CD8-positive, alpha-beta memory T cell (primary cell): ENCODE measurements around the gene MAPRE2. TPM values are rescaled to one million over a fixed set of nuclear protein-coding genes. Genes with fewer than 3 reads are reported as not detected.
A peak's percentile ranks its signal among the peaks of the same experiment; 100 is the strongest.

Source experiments
- CTCF ChIA-PET: fragments of 350-600 bp; sonication (Branson Sonifier 250); formaldehyde crosslinking; loops from one replicate; lab custom pipeline; 2021; ENCODE audit warnings: antibody characterized with exemption; lab: Charles Lee
- POLR2A ChIA-PET: fragments of 350-600 bp; sonication (Branson Sonifier 250); formaldehyde crosslinking; loops from one replicate; lab custom pipeline; 2021; ENCODE audit warnings: antibody characterized with exemption; lab: Charles Lee
- DNase-seq, 5 donors: peaks; one replicate each; pipeline versions ENCODE4 v3.0.0 to v3.0.0-alpha.2; 2020 to 2022; ENCODE audit warnings: mixed read lengths in 1 of 5
- H3K27ac ChIP-seq: one replicate; pipeline ENCODE4 v1.7.0; 2013; ENCODE audit warnings: low read depth, mild to moderate bottlenecking, low read length, moderate library complexity
- H3K27me3 ChIP-seq: 2 replicates; pipeline ENCODE4 v1.7.0; 2013; ENCODE audit warnings: low read length, mild to moderate bottlenecking; ENCODE audit not compliant: insufficient read depth, poor library complexity, severe bottlenecking
- H3K36me3 ChIP-seq: 2 replicates; pipeline ENCODE4 v1.7.0; 2013; ENCODE audit warnings: mild to moderate bottlenecking, low read length, moderate library complexity; ENCODE audit not compliant: insufficient read depth
- H3K4me1 ChIP-seq: 2 replicates; pipeline ENCODE4 v1.7.0; 2013; ENCODE audit warnings: mild to moderate bottlenecking, low read length, moderate library complexity; ENCODE audit not compliant: insufficient read depth
- H3K4me3 ChIP-seq: 2 replicates; pipeline ENCODE4 v1.7.0; 2013; ENCODE audit warnings: mild to moderate bottlenecking, low read length
- H3K9me3 ChIP-seq: 2 replicates; pipeline ENCODE4 v1.7.0; 2013; ENCODE audit warnings: mild to moderate bottlenecking, low read length
- H3K27ac Mint-ChIP-seq, 8 donors: one replicate each; pipeline ENCODE4 v1.8.0; 2020 to 2021; ENCODE audit warnings: mixed read lengths in 8 of 8, mild to moderate bottlenecking in 6 of 8, inconsistent platforms in 3 of 8, moderate library complexity in 3 of 8
- H3K27me3 Mint-ChIP-seq, 2 donors: one replicate each; pipeline ENCODE4 v1.8.0; 2020 to 2021; ENCODE audit warnings: mixed read lengths in 2 of 2, mild to moderate bottlenecking in 1 of 2, moderate library complexity in 1 of 2
- H3K36me3 Mint-ChIP-seq, 3 donors: one replicate each; pipeline ENCODE4 v1.8.0; 2020 to 2021; ENCODE audit warnings: mixed read lengths in 3 of 3, inconsistent platforms in 1 of 3, mild to moderate bottlenecking in 1 of 3
- H3K4me1 Mint-ChIP-seq, 3 donors: one replicate each; pipeline ENCODE4 v1.8.0; 2020 to 2021; ENCODE audit warnings: mixed read lengths in 3 of 3, inconsistent platforms in 1 of 3, mild to moderate bottlenecking in 1 of 3
- H3K4me3 Mint-ChIP-seq, 7 donors: one replicate each; pipeline ENCODE4 v1.8.0; 2020 to 2021; ENCODE audit warnings: mixed read lengths in 7 of 7, mild to moderate bottlenecking in 6 of 7, moderate library complexity in 4 of 7, inconsistent platforms in 2 of 7
- H3K9me3 Mint-ChIP-seq, 5 donors: one replicate each; pipeline ENCODE4 v1.8.0; 2020 to 2022; ENCODE audit warnings: mixed read lengths in 5 of 5, mild to moderate bottlenecking in 3 of 5, moderate library complexity in 2 of 5, inconsistent platforms in 1 of 5
- polyA plus RNA-seq: library from polyadenylated mRNA; unstranded; fragments of 300-500 nt; fragmentation: Illumina TruSeq; gene quantifications from one replicate; pipeline ENCODE4 v1.2.3, GENCODE V29; 2021
- total RNA-seq, 2 experiments: library from RNA; stranded (reverse); gene quantifications; one replicate each; pipeline ENCODE4 v1.2.3, GENCODE V29; 2021

MAPRE2 gene
- total and polyA plus RNA-seq, 3 experiments from 2014 or later: 38.5 to 80.4 (median 38.6) TPM

GRCh38 chr18:35132021-35132902, 91.0 kb downstream of the MAPRE2 start:
- H3K27me3 Mint-ChIP-seq: peaks cover 0 to 2% of the 10 kb centered on the region in 2 donors
- Histone ChIP-seq H3K27me3 (no peaks in the 10 kb centered on the region), H3K4me3 (no peak overlapping the region), H3K4me1 (no peaks in the 10 kb centered on the region), H3K27ac (no peak overlapping the region), H3K9me3 (no peaks in the 10 kb centered on the region), H3K36me3 (peaks cover 46% of the 10 kb centered on the region)
- H3K36me3 Mint-ChIP-seq: peaks cover 4 to 99% (median 30%) of the 10 kb centered on the region in 3 donors
- H3K4me3 Mint-ChIP-seq: no peak overlapping the region
- POLR2A ChIA-PET: no interaction called here
- no peak for DNase-seq
- no peaks in the 10 kb centered on the region for H3K9me3 Mint-ChIP-seq
- peak overlapping the region in 7 of 8 donors; percentile 16 to 74 (median 43) for H3K27ac Mint-ChIP-seq
- peaks cover 0 to 4% (median 0%) of the 10 kb centered on the region in 3 donors for H3K4me1 Mint-ChIP-seq
- CTCF ChIA-PET: interaction anchor here (1.0 kb wide), 1 partner anchor 10 kb away, joined by 4 read pairs; no protein-coding TSS in a partner anchor

GRCh38 chr18:35134190-35134730, 93.0 kb downstream of the MAPRE2 start:
- Histone ChIP-seq H3K36me3 (peaks cover 32% of the 10 kb centered on the region), H3K4me3 (no peak overlapping the region), H3K27me3 (no peaks in the 10 kb centered on the region), H3K4me1 (no peaks in the 10 kb centered on the region), H3K27ac (no peak overlapping the region), H3K9me3 (no peaks in the 10 kb centered on the region)
- Mint-ChIP-seq H3K36me3 (peaks cover 8 to 99% (median 25%) of the 10 kb centered on the region in 3 donors), H3K27ac (no peak overlapping the region), H3K4me1 (no peaks in the 10 kb centered on the region), H3K4me3 (no peak overlapping the region), H3K9me3 (no peaks in the 10 kb centered on the region), H3K27me3 (peaks cover 0 to 2% of the 10 kb centered on the region in 2 donors)
- POLR2A ChIA-PET: no interaction called here
- CTCF ChIA-PET: interaction anchor here (1.6 kb wide), 1 partner anchor 9 kb away, joined by 3 read pairs; no protein-coding TSS in a partner anchor
- no peak for DNase-seq

GRCh38 chr18:35134791-35135531, 93.7 kb downstream of the MAPRE2 start:
- Histone ChIP-seq H3K4me1 (no peaks in the 10 kb centered on the region), H3K27me3 (no peaks in the 10 kb centered on the region), H3K36me3 (peaks cover 26% of the 10 kb centered on the region), H3K27ac (no peak overlapping the region), H3K4me3 (no peak overlapping the region), H3K9me3 (no peaks in the 10 kb centered on the region)
- H3K27ac Mint-ChIP-seq: peak overlapping the region in 2 of 8 donors; percentile 5 to 48
- no peaks in the 10 kb centered on the region for H3K4me1 Mint-ChIP-seq
- peaks cover 8 to 99% (median 24%) of the 10 kb centered on the region in 3 donors for H3K36me3 Mint-ChIP-seq
- no peaks in the 10 kb centered on the region for H3K9me3 Mint-ChIP-seq
- POLR2A ChIA-PET: no interaction called here
- CTCF ChIA-PET: interaction anchor here (1.2 kb wide), 1 partner anchor 154 kb away, joined by 3 read pairs; no protein-coding TSS in a partner anchor
- peak overlapping the region in 1 of 7 donors; percentile 48 for H3K4me3 Mint-ChIP-seq
- DNase-seq: no peak
- H3K27me3 Mint-ChIP-seq: peaks cover 0 to 2% of the 10 kb centered on the region in 2 donors

GRCh38 chr18:35136248-35136647, 95.0 kb downstream of the MAPRE2 start:
- H3K4me3 Mint-ChIP-seq: no peak overlapping the region
- ChIA-PET CTCF (interaction anchor here (1.2 to 1.5 kb wide), 3 partner anchors 9 to 155 kb away, joined by 3 to 4 read pairs (median 3); no protein-coding TSS in a partner anchor), POLR2A (no interaction called here)
- H3K4me1 Mint-ChIP-seq: no peaks in the 10 kb centered on the region
- peaks cover 0 to 2% of the 10 kb centered on the region in 2 donors for H3K27me3 Mint-ChIP-seq
- Histone ChIP-seq H3K36me3 (peaks cover 19% of the 10 kb centered on the region), H3K9me3 (no peaks in the 10 kb centered on the region), H3K4me1 (no peaks in the 10 kb centered on the region), H3K27me3 (no peaks in the 10 kb centered on the region), H3K27ac (peak overlapping the region; percentile 18), H3K4me3 (no peak overlapping the region)
- H3K36me3 Mint-ChIP-seq: peaks cover 12 to 99% (median 33%) of the 10 kb centered on the region in 3 donors
- no peaks in the 10 kb centered on the region for H3K9me3 Mint-ChIP-seq
- peak overlapping the region in 4 of 8 donors; percentile 1 to 66 (median 41) for H3K27ac Mint-ChIP-seq
- DNase-seq: no peak

- H3K9me3 ChIP-seq: no peaks in the 10 kb centered on the region
- Mint-ChIP-seq H3K27ac (peak overlapping the region in 1 of 8 donors; percentile 1), H3K4me1 (peaks cover 0 to under 1% (median 0%) of the 10 kb centered on the region in 3 donors), H3K27me3 (peaks cover 0 to 2% of the 10 kb centered on the region in 2 donors), H3K36me3 (peaks cover 12 to 95% (median 31%) of the 10 kb centered on the region in 3 donors), H3K4me3 (no peak overlapping the region), H3K9me3 (no peaks in the 10 kb centered on the region)
- DNase-seq: no peak
- H3K36me3 ChIP-seq: peaks cover 13% of the 10 kb centered on the region
- H3K4me3 ChIP-seq: no peak overlapping the region
- H3K27me3 ChIP-seq: no peaks in the 10 kb centered on the region
- no peak overlapping the region for H3K27ac ChIP-seq
- ChIA-PET POLR2A (no interaction called here), CTCF (interaction anchor here (1.2 to 1.5 kb wide), 2 partner anchors 8 to 107 kb away, joined by 3 to 4 read pairs; no protein-coding TSS in a partner anchor)
- no peaks in the 10 kb centered on the region for H3K4me1 ChIP-seq
Measured at GRCh38 chr18:35136885-35137284, 95.7 kb downstream of the MAPRE2 start.

GRCh38 chr18:35137632-35138031, 96.4 kb downstream of the MAPRE2 start:
- CTCF ChIA-PET: interaction anchor here (1.2 kb wide), 1 partner anchor 129 kb away, joined by 3 read pairs; no protein-coding TSS in a partner anchor
- no peak for DNase-seq
- POLR2A ChIA-PET: interaction anchor here (0.6 kb wide), 1 partner anchor 111 kb away, joined by 3 read pairs; no protein-coding TSS in a partner anchor
- peak overlapping the region; percentile 39 for H3K27ac ChIP-seq
- H3K36me3 Mint-ChIP-seq: peaks cover 12 to 95% (median 27%) of the 10 kb centered on the region in 3 donors
- peaks cover 0 to 2% of the 10 kb centered on the region in 2 donors for H3K27me3 Mint-ChIP-seq
- H3K4me3 Mint-ChIP-seq: no peak overlapping the region
- peaks cover 0 to 2% (median 0%) of the 10 kb centered on the region in 3 donors for H3K4me1 Mint-ChIP-seq
- no peaks in the 10 kb centered on the region for H3K4me1 ChIP-seq
- no peaks in the 10 kb centered on the region for H3K27me3 ChIP-seq
- no peaks in the 10 kb centered on the region for H3K9me3 ChIP-seq
- peaks cover 9% of the 10 kb centered on the region for H3K36me3 ChIP-seq
- no peak overlapping the region for H3K4me3 ChIP-seq
- H3K27ac Mint-ChIP-seq: peak overlapping the region in 1 of 8 donors; percentile 87
- H3K9me3 Mint-ChIP-seq: no peaks in the 10 kb centered on the region

- Mint-ChIP-seq H3K27ac (peak overlapping the region in 3 of 8 donors; percentile 14 to 77 (median 23)), H3K27me3 (peaks cover 0 to 2% of the 10 kb centered on the region in 2 donors), H3K4me3 (no peak overlapping the region), H3K9me3 (no peaks in the 10 kb centered on the region), H3K36me3 (peaks cover 9 to 86% (median 25%) of the 10 kb centered on the region in 3 donors), H3K4me1 (peaks cover 0 to 2% (median 0%) of the 10 kb centered on the region in 3 donors)
- Histone ChIP-seq H3K36me3 (peaks cover 7% of the 10 kb centered on the region), H3K4me1 (no peaks in the 10 kb centered on the region), H3K9me3 (no peaks in the 10 kb centered on the region), H3K4me3 (no peak overlapping the region), H3K27ac (no peak overlapping the region), H3K27me3 (no peaks in the 10 kb centered on the region)
- ChIA-PET POLR2A (interaction anchor here (0.6 kb wide), 1 partner anchor 145 kb away, joined by 4 read pairs; no protein-coding TSS in a partner anchor), CTCF (interaction anchor here (1.2 kb wide), 1 partner anchor 130 kb away, joined by 3 read pairs; no protein-coding TSS in a partner anchor)
- DNase-seq: no peak
Measured at GRCh38 chr18:35138773-35139172, 97.6 kb downstream of the MAPRE2 start.
